Ovary (tissue), 9 donors: ENCODE data around the gene CPTP. TPM values are rescaled to one million over a fixed set of nuclear protein-coding genes. Genes with fewer than 3 reads are reported as not detected.

Experiments used
- DNase-seq, 5 donors: peaks; one replicate each; pipeline ENCODE4 v3.0.0-alpha.2; 2019 to 2020
- H3K27ac ChIP-seq, 2 donors: fragments of 200-600 bp; one replicate each; pipeline versions ENCODE4 v1.5.1 to v1.8.0; 2019 to 2022
- H3K27me3 ChIP-seq: fragments of 200-600 bp; one replicate; pipeline ENCODE4 v1.8.0; 2022
- H3K36me3 ChIP-seq: fragments of 200-600 bp; sonication (generic); one replicate; pipeline ENCODE4 v1.5.1; 2019
- H3K4me1 ChIP-seq: one replicate; pipeline ENCODE4 v1.8.1; 2013; ENCODE audit warnings: mild to moderate bottlenecking, moderate library complexity; ENCODE audit not compliant: insufficient read depth
- H3K4me3 ChIP-seq: fragments of 200-600 bp; sonication (generic); one replicate; pipeline ENCODE4 v1.5.1; 2017
- H3K9me3 ChIP-seq, 2 donors: fragments of 200-600 bp in 1 of 2; sonication (generic) in 1 of 2; one replicate each; pipeline versions ENCODE4 v1.5.1 to v1.8.1; 2013 to 2019; ENCODE audit warnings: mild to moderate bottlenecking in 1 of 2, moderate library complexity in 1 of 2
- EP300 ChIP-seq: sonication (generic); formaldehyde crosslinking; IDR thresholded peaks from one replicate; pipeline ENCODE4 v1.6.1; 2017; ENCODE audit warnings: antibody characterized with exemption
- POLR2A ChIP-seq: fragments of 450-650 bp; IDR thresholded peaks from one replicate; pipeline ENCODE4 v1.6.1; 2017; ENCODE audit warnings: antibody characterized with exemption, mild to moderate bottlenecking, moderate library complexity
- WGBS, 3 donors: extraction: QIAGEN DNeasy Blood & Tissue Kit in 1 of 3; methylation state at CpG; one replicate each; pipeline versions ENCODE4 v1.1.5 to v1.1.7; 2013 to 2017; 5-methylcytosine and 5-hydroxymethylcytosine counted together
- intact Hi-C, 4 donors: fragments of 100-400 bp; cut with DNase I; formaldehyde crosslinking; loops; one replicate each; pipeline versions ENCODE4 v1.11.0 to v1.15.1; 2022 to 2023
- polyA plus RNA-seq, 2 donors: library from polyadenylated mRNA; stranded (reverse); fragments of 200-250 nt in 1 of 2; fragments of 350-450 nt in 1 of 2; fragmentation: Illumina TruSeq in 1 of 2; extraction: RNeasy Lipid Tissue Mini Kit (QIAGEN cat#74804) in 1 of 2; gene quantifications; one replicate each; pipeline ENCODE4 v1.2.3, GENCODE V29; 2013 to 2014
- total RNA-seq, 7 donors: library from RNA; depleted of rRNA in 2 of 7; stranded (reverse); fragments of >200 nt in 2 of 7; fragmentation: NEBNext Ultra II Directional in 3 of 7; extraction: Animal tissue kit (Norgen Biotek cat#: 25700) in 3 of 7; gene quantifications; one replicate each; pipeline versions ENCODE4 v1.1.0 to v1.2.4, GENCODE V29; 2016 to 2023
- TF ChIP-seq, protein P1 (sequence below), 3 donors: fragments of 450-650 bp in 2 of 3; fragments of 200-600 bp in 1 of 3; IDR thresholded peaks; one replicate each; pipeline versions ENCODE4 v1.5.1 to v1.8.0; 2016 to 2022; ENCODE audit warnings: antibody characterized with exemption in 3 of 3, mild to moderate bottlenecking in 1 of 3
- donor health status: DM: no; HTN: no; CAD: no; lungs with moderate emphysema.
- donor health status: DM: no; HTN: no; CAD: no.
- donor health status: Bipolar disorder and iron deficiency.
- donor health status: DM: yes; HTN: yes; CAD: no.
- donor health status: DM: no; HTN: no; CAD: no.
- donor health status: DM: yes; HTN: yes; CAD: no.

The CPTP gene
- total and polyA plus RNA-seq, 9 donors: 2.4 to 21.0 (median 14.8) TPM

DNA sequence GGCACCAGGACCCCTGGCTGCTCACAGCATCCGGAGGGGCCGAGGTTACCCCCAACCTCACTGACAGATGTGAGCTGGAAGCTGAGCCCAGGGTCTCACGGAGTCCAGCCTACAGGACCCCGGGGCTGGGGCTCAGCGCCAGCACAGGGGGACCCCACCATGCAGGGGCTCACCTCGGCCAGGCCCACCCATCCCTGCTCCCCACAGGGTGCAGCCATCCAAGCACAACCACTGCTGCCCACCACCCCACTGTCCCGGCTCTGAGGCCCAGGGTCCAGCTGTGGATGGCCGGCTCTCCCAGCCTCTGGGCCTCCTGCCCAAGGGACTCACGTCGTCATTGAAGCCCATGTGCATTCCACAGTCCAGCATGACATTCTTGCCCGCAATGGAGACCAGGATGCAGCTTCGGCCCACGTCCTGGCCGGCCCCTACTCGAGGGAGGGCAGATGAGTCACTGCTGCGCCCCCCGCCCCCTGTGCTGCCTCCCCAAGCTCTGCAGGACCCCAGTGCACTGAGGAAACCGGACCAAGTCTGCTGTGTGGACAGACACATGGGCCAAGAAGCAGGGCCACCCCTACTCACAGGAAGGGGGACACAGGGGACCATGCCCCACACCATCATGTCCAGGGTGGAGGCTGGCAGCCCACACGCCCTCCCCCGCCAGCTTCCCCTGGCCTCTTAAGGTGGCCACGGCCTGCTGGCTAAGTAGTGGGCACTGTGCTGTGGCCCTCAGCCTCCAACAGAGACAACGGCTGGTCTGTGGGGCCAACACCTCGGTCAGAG is 3.7 kb upstream of the CPTP start:
- Histone ChIP-seq H3K4me3 (no peak overlapping the region), H3K36me3 (no peaks in the 10 kb centered on the region), H3K4me1 (peaks cover 16% of the 10 kb centered on the region), H3K9me3 (no peaks in the 10 kb centered on the region), H3K27me3 (no peaks in the 10 kb centered on the region), H3K27ac (peak overlapping the region in 1 of 2 donors; percentile 29)
- intact Hi-C loops: no loop called here
- WGBS, 3 donors: 60 to 72% (median 65%) methylated on average over 21 to 23 of the region's 23 CpGs
- TF ChIP-seq POLR2A (no peak), EP300 (no peak)
- TF ChIP-seq, protein P1, sequence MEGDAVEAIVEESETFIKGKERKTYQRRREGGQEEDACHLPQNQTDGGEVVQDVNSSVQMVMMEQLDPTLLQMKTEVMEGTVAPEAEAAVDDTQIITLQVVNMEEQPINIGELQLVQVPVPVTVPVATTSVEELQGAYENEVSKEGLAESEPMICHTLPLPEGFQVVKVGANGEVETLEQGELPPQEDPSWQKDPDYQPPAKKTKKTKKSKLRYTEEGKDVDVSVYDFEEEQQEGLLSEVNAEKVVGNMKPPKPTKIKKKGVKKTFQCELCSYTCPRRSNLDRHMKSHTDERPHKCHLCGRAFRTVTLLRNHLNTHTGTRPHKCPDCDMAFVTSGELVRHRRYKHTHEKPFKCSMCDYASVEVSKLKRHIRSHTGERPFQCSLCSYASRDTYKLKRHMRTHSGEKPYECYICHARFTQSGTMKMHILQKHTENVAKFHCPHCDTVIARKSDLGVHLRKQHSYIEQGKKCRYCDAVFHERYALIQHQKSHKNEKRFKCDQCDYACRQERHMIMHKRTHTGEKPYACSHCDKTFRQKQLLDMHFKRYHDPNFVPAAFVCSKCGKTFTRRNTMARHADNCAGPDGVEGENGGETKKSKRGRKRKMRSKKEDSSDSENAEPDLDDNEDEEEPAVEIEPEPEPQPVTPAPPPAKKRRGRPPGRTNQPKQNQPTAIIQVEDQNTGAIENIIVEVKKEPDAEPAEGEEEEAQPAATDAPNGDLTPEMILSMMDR (IDR thresholded peaks at IDR 0.05): no peak
- DNase-seq: no peak

DNA sequence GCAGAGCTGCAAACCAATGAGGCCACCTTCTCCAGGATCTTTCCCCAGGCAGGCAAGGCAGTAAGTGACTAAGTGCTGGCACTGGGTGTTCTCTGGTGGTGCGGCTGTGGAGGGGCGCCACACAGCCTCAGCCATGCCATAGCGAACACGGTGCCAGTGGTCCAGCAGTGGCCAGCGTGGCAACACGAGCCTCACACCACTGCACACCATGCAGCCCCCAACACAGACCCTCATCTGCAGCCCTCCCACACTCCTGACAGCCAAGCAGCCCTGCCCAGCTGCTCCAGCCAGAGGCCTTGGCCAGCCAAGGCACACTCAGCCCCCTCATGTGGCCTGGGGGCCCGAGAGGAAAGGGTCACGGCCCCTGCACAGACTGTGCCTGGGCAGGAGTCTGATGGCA is 3.1 kb upstream of the CPTP start:
- H3K4me1 ChIP-seq: peaks cover 16% of the 10 kb centered on the region
- H3K27ac ChIP-seq: no peak overlapping the region
- no peak for DNase-seq
- H3K36me3 ChIP-seq: no peaks in the 10 kb centered on the region
- TF ChIP-seq POLR2A (no peak), EP300 (no peak)
- TF ChIP-seq, protein P1 (IDR thresholded peaks at IDR 0.05): no peak
- WGBS, 3 donors: 79 to 87% (median 83%) methylated on average over 8 of the region's 8 CpGs
- no peak overlapping the region for H3K4me3 ChIP-seq
- intact Hi-C loops: no loop called here
- H3K9me3 ChIP-seq: no peaks in the 10 kb centered on the region
- no peaks in the 10 kb centered on the region for H3K27me3 ChIP-seq

DNA sequence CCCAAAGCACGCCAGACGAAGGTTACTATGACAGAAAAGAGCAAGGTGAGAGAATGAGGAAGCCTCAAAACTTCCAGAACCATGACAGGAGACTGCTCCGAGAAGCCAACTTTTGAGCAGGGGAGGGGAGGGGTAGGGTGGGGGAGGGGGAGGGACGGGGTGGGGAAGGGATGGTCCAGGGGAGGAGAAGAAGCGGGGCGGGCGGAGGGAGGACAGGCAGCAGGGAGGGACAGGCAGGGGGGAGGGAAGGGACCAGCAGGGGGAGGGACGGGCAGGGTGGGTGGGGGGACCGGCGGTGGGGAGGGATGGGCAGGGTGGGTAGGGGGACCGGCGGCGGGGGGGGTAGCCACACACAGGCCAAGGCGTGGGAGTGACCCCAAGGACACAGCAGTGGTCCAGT is 2.2 kb upstream of the CPTP start:
- TF ChIP-seq POLR2A (no peak), EP300 (no peak)
- TF ChIP-seq, protein P1 (IDR thresholded peaks at IDR 0.05): no peak
- Histone ChIP-seq H3K36me3 (no peaks in the 10 kb centered on the region), H3K27ac (no peak overlapping the region), H3K4me3 (no peak overlapping the region), H3K4me1 (peaks cover 15% of the 10 kb centered on the region), H3K9me3 (no peaks in the 10 kb centered on the region), H3K27me3 (no peaks in the 10 kb centered on the region)
- intact Hi-C loops: no loop called here
- DNase-seq: no peak
- 29 to 65% (median 52%) methylated on average over 10 to 13 of the region's 14 CpGs for WGBS, 3 donors

DNA sequence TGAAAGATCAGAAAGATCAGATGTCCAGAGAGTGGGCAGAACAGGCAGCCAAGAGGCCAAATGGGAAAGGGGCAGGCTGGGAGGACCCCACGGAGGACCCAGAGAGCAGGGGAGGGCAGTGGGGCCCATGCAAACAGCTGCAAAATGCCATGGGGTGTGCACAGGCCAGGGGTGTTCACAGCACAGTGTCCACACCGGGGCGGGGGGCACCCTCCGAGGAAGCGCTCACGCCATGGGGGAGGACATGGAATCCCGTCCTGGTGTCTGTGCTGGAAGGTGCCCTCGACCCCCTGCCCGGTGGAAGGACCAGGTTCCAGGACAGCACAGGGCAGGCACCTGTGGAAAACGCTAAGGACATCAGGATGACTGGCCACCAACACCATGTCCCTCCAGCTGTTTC is 1.6 kb upstream of the CPTP start:
- WGBS, 3 donors: 69 to 74% (median 70%) methylated on average over 10 of the region's 10 CpGs

More for the DNA sequence above, 1.6 kb upstream of the CPTP start:
- Histone ChIP-seq H3K4me1 (peaks cover 14% of the 10 kb centered on the region), H3K27me3 (no peaks in the 10 kb centered on the region), H3K36me3 (no peaks in the 10 kb centered on the region), H3K27ac (no peak overlapping the region), H3K4me3 (no peak overlapping the region), H3K9me3 (no peaks in the 10 kb centered on the region)
- TF ChIP-seq POLR2A (no peak), EP300 (no peak)
- TF ChIP-seq, protein P1 (IDR thresholded peaks at IDR 0.05): no peak
- intact Hi-C loops: no loop called here
- DNase-seq: no peak
